ENCODE data around the gene STXBP2.
"Not testable (repeated sequence)": the region's sequence is repeated elsewhere in the genome, so short reads cannot be mapped to it uniquely, and the experiment has no call there.

STXBP2 gene

GRCh38 chr19:7631577-7631976, 5.3 kb upstream of the STXBP2 start:
- H3K4me3 ChIP-seq (ENCODE audit: low read depth, low read length): no peak overlapping the region

DNA sequence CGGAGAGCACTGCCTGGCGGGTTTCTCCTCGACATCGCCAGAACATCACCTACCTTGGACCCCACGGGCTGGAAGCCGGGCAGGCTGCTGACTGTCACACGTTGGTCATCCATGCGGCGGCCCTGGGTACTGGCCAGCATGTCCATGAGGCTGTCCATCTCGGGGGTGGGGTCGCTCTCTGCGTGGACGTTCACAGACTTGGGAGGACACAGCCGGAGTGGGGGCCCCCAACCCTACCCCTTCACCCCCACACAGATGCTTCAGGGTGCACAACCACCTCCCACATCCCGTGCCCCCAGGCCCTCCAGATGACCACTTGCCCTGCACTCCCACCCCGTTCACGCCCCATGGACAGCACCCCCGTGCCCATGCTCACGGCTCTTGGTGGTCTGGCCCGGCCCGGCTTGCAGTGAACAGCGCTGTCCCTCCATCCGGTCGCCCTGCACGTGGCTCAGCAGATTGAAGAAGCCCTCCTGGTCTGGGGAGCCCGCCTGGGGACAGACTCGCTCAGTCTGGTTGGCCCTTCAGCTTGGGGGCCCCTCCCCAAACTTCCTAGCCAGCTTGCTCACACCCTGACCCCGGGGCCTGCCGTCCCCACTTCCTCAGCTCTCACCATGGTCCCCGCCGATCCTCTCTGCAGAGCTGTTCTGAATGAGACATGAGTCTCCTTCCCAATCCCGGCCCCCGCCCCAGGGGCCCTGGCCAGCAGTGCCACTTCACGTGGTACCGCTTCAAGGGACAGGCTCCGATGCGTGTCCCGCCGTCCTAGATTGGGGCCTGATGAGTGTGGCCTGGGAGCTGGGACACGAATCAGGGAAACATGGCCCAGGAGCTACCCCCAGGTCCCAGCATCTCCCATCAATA, 4.3 kb upstream of the STXBP2 start:
- H3K4me3 ChIP-seq (ENCODE audit: low read depth, low read length): no peak overlapping the region

GRCh38 chr19:7633698-7634097, 3.2 kb upstream of the STXBP2 start, which contains the start of gene PCP2:
TSS of gene PCP2 (minus strand) at chr19:7633719. CDS start at chr19:7633457, 262 bp downstream.
- H3K4me3 ChIP-seq (ENCODE audit: low read depth, low read length): no peak within 1 kb of the TSS

- H3K4me3 ChIP-seq (ENCODE audit: low read depth, low read length): no peak overlapping the region
These were observed 1.2 kb upstream of the STXBP2 start for GRCh38 chr19:7635670-7636069.

GRCh38 chr19:7636317-7636690, 606 bp upstream of the STXBP2 start:
- no peak overlapping the region for H3K4me3 ChIP-seq (ENCODE audit: low read depth, low read length)

GRCh38 chr19:7637374-7638256, 705 bp downstream of the STXBP2 start:
- H3K4me3 ChIP-seq (ENCODE audit: low read depth, low read length): peak overlapping the region; percentile 62

- no peak overlapping the region for H3K4me3 ChIP-seq (ENCODE audit: low read depth, low read length)
These were observed 2.0 kb downstream of the STXBP2 start for GRCh38 chr19:7638802-7639465.

DNA sequence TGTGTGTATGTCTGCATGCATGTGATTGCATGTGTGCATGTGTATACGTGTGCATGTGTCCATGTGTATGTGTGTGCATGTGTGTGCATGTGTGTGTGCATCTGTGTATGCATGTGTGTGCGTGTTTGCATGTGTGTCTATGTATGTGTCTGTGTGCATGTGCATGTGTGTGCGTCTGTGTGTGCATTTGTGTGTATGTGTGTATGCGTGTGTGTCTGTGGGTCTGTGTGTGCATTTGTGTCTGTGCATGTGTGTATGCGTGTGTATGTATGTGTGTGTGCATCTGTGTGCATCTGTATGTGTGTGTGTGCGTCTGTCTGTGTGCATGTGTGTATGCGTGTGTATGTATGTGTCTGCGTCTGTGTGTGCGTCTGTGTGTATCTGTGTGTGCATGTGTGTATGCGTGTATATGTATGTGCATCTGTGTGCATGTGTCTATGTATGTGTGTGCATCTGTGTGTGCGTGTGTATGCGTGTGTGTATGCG, 3.0 kb downstream of the STXBP2 start:
- H3K4me3 ChIP-seq (ENCODE audit: low read depth, low read length): no peak overlapping the region

- no peak overlapping the region for H3K4me3 ChIP-seq (ENCODE audit: low read depth, low read length)
These were observed 3.9 kb downstream of the STXBP2 start for GRCh38 chr19:7640803-7641202.

GRCh38 chr19:7641290-7642276, 4.7 kb downstream of the STXBP2 start:
- no peak overlapping the region for H3K4me3 ChIP-seq (ENCODE audit: low read depth, low read length)

- H3K4me3 ChIP-seq (ENCODE audit: low read depth, low read length): no peak overlapping the region
These were observed 5.6 kb downstream of the STXBP2 start for GRCh38 chr19:7642295-7643030.

- H3K4me3 ChIP-seq (ENCODE audit: low read depth, low read length): no peak overlapping the region
These were observed 6.1 kb downstream of the STXBP2 start for GRCh38 chr19:7643031-7643415.

GRCh38 chr19:7643629-7644549, 7.0 kb downstream of the STXBP2 start:
- H3K4me3 ChIP-seq (ENCODE audit: low read depth, low read length): not testable (repeated sequence)

- no peak overlapping the region for H3K4me3 ChIP-seq (ENCODE audit: low read depth, low read length)
These were observed 7.6 kb downstream of the STXBP2 start for GRCh38 chr19:7644550-7644877.

DNA sequence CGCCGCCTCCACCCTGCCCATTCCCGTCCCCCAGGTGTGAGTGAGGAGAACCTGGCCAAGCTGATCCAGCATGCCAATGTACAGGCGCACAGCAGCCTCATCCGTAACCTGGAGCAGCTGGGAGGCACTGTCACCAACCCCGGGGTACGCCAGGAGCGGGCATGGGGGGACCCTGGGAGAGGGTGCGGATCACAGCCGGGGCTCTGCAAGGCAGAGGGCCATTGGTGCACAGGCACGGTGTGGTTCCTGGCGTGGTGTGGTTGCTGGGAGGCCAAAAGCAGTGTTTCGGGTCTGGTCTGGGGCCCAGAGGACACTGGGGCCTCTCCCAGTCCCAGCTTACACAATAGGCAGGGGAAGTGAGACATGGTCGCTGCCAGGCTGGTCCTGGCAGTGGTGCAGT, 8.3 kb downstream of the STXBP2 start:
- no peak overlapping the region for H3K4me3 ChIP-seq (ENCODE audit: low read depth, low read length)

- no peak overlapping the region for H3K4me3 ChIP-seq (ENCODE audit: low read depth, low read length)
These were observed 8.9 kb downstream of the STXBP2 start for GRCh38 chr19:7645656-7646425.

GRCh38 chr19:7646426-7646700, 9.5 kb downstream of the STXBP2 start:
- H3K4me3 ChIP-seq (ENCODE audit: low read depth, low read length): no peak overlapping the region

DNA sequence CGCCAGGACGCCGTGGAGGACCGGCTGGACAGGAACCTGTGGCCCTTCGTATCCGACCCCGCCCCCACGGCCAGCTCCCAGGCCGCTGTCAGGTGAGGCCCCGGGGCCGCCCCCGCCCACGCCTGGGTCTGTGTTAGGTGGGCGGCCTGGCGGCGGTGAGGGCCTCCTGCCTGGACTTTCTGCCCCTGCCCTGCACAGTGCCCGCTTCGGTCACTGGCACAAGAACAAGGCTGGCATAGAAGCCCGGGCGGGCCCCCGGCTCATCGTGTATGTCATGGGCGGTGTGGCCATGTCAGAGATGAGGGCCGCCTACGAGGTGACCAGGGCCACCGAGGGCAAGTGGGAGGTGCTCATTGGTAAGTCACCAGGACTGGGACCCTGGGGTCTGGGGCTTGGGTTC, 10.2 kb downstream of the STXBP2 start:
- H3K4me3 ChIP-seq (ENCODE audit: low read depth, low read length): no peak overlapping the region
